Sigmoid colon (tissue), 7 donors: ENCODE data around the gene ATP1B4. TPM values are rescaled to one million over a fixed set of nuclear protein-coding genes. Genes with fewer than 3 reads are reported as not detected.
"Not testable (repeated sequence)": the region's sequence is repeated elsewhere in the genome, so short reads cannot be mapped to it uniquely, and the experiment has no call there.

Experiments used
- DNase-seq: peaks from one replicate; pipeline ENCODE4 v3.0.0-alpha.2; 2019
- H3K27ac ChIP-seq, 4 donors: fragments of 200-600 bp; sonication (generic); one replicate each; pipeline ENCODE4 v1.5.1; 2016 to 2019; ENCODE audit warnings: mild to moderate bottlenecking in 1 of 4
- H3K27me3 ChIP-seq, 3 donors: fragments of 200-600 bp; sonication (generic); one replicate each; pipeline ENCODE4 v1.5.1; 2019; ENCODE audit warnings: mild to moderate bottlenecking in 1 of 3
- H3K36me3 ChIP-seq, 4 donors: fragments of 200-600 bp; sonication (generic); one replicate each; pipeline ENCODE4 v1.5.1; 2016 to 2019
- H3K4me1 ChIP-seq, 4 donors: fragments of 200-600 bp; sonication (generic); one replicate each; pipeline ENCODE4 v1.5.1; 2017 to 2019
- H3K4me3 ChIP-seq, 4 donors: fragments of 200-600 bp; sonication (generic); one replicate each; pipeline ENCODE4 v1.5.1; 2017 to 2019; ENCODE audit warnings: mild to moderate bottlenecking in 2 of 4, moderate library complexity in 1 of 4
- H3K9me3 ChIP-seq, 4 donors: fragments of 200-600 bp in 3 of 4; sonication (generic) in 3 of 4; one replicate each; pipeline versions ENCODE4 v1.5.1 to v1.6.1; 2013 to 2019
- EP300 ChIP-seq, 4 donors: sonication (generic); formaldehyde crosslinking; IDR thresholded peaks; one replicate each; pipeline ENCODE4 v1.6.1; 2017; ENCODE audit warnings: antibody characterized with exemption in 4 of 4
- POLR2A ChIP-seq, 2 donors: fragments of 450-650 bp; IDR thresholded peaks; one replicate each; pipeline ENCODE4 v1.6.1; 2016; ENCODE audit warnings: antibody characterized with exemption in 2 of 2, mild to moderate bottlenecking in 2 of 2, moderate library complexity in 2 of 2
- POLR2AphosphoS5 ChIP-seq, 4 donors: sonication (generic); formaldehyde crosslinking; IDR thresholded peaks; one replicate each; pipeline ENCODE4 v1.6.1; 2017; ENCODE audit warnings: antibody characterized with exemption in 4 of 4
- WGBS, 2 donors: extraction: QIAGEN DNeasy Blood & Tissue Kit; methylation state at CpG; one replicate each; pipeline ENCODE4 v1.1.7; 2013; 5-methylcytosine and 5-hydroxymethylcytosine counted together
- intact Hi-C: fragments of 100-400 bp; cut with DNase I; formaldehyde crosslinking; loops from one replicate; pipeline ENCODE4 v1.15.1; 2023
- polyA plus RNA-seq, 3 donors: library from polyadenylated mRNA; stranded (reverse); fragments of 200-250 nt; gene quantifications; one replicate each; pipeline ENCODE4 v1.2.3, GENCODE V29; 2013
- total RNA-seq, 4 donors: library from RNA; depleted of rRNA; stranded (reverse); fragments of >200 nt; gene quantifications; one replicate each; pipeline ENCODE4 v1.1.0, GENCODE V29; 2016
- TF ChIP-seq, protein P1 (sequence below), 4 experiments: fragments of 450-650 bp in 3 of 4; fragments of 200-600 bp in 1 of 4; IDR thresholded peaks; one replicate each; pipeline ENCODE4 v1.5.1; 2016 to 2019; ENCODE audit warnings: antibody characterized with exemption in 4 of 4, mild to moderate bottlenecking in 3 of 4, moderate library complexity in 2 of 4
- donor health status: healthy with polysubstance abuse.
- donor health status: Bipolar disorder and iron deficiency.
- donor health status: healthy.

The ATP1B4 gene
- total and polyA plus RNA-seq, 7 donors = not detected

DNA sequence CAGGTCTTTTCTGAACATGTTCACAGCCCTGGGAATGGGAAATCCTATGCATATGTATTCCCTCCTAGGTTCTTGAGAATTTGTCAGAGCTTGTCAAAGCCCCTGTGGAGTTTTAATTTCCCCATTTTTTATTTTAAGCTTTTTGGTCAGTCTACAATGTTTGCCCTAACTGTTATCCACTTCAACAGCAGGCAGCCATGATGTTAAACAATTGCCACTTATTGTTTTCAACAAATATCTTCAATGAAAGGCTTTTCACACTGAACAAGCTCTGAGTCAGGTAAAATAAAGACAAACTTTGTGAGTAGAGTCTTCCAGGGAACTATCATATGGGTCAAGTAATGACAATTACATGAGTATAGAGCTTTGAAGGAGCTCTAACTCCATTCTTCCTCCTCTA lies 25.0 kb upstream of the ATP1B4 start:
- Histone ChIP-seq H3K27me3 (no peaks in the 10 kb centered on the region), H3K36me3 (no peaks in the 10 kb centered on the region), H3K4me3 (no peak overlapping the region), H3K4me1 (no peaks in the 10 kb centered on the region), H3K27ac (no peak overlapping the region), H3K9me3 (peaks cover 0 to 7% (median 0%) of the 10 kb centered on the region in 4 donors)
- TF ChIP-seq EP300 (IDR thresholded peaks at IDR 0.05) (no peak), POLR2A (IDR thresholded peaks at IDR 0.05) (no peak)
- TF ChIP-seq, protein P1, sequence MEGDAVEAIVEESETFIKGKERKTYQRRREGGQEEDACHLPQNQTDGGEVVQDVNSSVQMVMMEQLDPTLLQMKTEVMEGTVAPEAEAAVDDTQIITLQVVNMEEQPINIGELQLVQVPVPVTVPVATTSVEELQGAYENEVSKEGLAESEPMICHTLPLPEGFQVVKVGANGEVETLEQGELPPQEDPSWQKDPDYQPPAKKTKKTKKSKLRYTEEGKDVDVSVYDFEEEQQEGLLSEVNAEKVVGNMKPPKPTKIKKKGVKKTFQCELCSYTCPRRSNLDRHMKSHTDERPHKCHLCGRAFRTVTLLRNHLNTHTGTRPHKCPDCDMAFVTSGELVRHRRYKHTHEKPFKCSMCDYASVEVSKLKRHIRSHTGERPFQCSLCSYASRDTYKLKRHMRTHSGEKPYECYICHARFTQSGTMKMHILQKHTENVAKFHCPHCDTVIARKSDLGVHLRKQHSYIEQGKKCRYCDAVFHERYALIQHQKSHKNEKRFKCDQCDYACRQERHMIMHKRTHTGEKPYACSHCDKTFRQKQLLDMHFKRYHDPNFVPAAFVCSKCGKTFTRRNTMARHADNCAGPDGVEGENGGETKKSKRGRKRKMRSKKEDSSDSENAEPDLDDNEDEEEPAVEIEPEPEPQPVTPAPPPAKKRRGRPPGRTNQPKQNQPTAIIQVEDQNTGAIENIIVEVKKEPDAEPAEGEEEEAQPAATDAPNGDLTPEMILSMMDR (IDR thresholded peaks at IDR 0.05) = no peak
- DNase-seq = no peak
- intact Hi-C loops = no loop called here

DNA sequence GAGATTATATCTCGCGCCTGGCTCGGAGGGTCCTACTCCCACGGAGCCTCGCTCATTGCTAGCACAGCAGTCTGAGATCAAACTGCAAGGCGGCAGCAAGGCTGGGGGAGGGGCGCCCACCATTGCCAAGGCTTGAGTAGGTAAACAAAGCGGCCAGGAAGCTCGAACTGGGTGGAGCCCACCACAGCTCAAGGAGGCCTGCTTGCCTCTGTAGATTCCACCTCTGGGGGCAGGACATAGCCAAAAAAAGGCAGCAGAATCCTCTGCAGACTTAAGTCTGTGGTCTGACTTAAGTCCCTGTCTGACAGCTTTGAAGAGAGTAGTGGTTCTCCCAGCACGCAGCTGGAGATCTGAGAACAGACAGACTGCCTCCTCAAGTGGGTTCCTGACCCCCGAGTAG lies 17.3 kb upstream of the ATP1B4 start:
- DNase-seq, H3K27ac ChIP-seq, H3K4me1 ChIP-seq, H3K27me3 ChIP-seq, intact Hi-C loops, H3K36me3 ChIP-seq, H3K4me3 ChIP-seq, H3K9me3 ChIP-seq: not testable (repeated sequence)
- 82 to 86% methylated on average over 11 of the region's 11 CpGs for WGBS, 2 donors

DNA sequence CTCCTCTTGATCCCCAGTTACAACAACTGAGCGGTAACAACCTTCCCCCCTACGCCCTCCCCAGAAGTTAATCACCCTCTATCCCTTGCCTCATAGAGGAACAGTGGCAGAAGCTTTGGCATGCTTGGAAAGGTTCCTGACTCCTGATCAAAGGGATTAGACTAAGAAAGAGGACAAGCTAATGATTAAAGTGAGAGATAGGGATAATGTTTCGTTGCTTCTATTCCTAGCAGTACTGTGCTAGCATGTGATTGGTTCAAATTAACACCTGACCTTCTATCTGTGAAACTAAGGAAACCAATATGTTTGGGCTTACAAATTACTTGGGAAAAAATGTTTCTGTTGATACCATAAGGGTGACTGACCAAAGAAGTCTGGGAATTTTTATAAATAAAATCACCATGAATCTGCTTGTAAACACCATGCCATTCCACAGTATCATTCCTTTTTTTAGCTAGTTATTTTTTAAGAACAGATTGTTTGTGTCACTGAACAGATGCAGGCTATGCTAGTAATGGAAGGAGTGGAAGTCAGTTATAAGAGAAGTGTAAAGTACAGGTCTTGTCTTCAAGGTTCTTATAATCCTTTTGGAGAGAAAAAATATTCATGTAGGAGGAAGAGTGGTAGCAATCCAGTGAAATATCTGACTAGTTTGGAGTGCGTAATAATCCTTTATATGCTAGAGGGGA lies 11.3 kb upstream of the ATP1B4 start:
- TF ChIP-seq EP300 (IDR thresholded peaks at IDR 0.05) = no peak
- no peak for TF ChIP-seq POLR2A (IDR thresholded peaks at IDR 0.05)
- TF ChIP-seq POLR2AphosphoS5 (IDR thresholded peaks at IDR 0.05) = no peak
- TF ChIP-seq, protein P1 (IDR thresholded peaks at IDR 0.05) = no peak

DNA sequence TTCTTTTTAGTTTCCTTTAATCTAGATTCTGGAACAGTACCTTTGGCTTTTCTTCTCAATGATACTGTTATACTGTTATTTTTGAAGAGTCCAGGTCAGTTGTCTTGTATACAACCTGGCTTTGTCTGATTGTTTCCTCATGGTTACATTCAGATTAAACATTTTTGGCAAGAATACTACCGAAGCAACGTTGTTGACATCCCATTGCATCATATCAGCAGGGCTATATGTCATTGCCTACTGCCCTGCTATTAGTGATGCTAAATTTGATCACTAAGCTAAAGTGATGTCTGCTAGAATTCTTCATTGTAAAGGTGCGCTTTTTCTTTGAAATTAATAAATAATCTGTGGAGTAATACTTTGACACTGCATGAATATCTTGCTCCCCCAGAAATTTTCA lies 5.8 kb upstream of the ATP1B4 start:
- H3K9me3 ChIP-seq = no peaks in the 10 kb centered on the region
- intact Hi-C loops = no loop called here
- no peak overlapping the region for H3K4me3 ChIP-seq
- no peaks in the 10 kb centered on the region for H3K27me3 ChIP-seq
- DNase-seq = no peak
- WGBS, 2 donors = 76 to 85% methylated on average over 3 of the region's 3 CpGs
- TF ChIP-seq EP300 (IDR thresholded peaks at IDR 0.05) = no peak
- TF ChIP-seq POLR2A (IDR thresholded peaks at IDR 0.05) = no peak
- no peak for TF ChIP-seq POLR2AphosphoS5 (IDR thresholded peaks at IDR 0.05)
- TF ChIP-seq, protein P1 (IDR thresholded peaks at IDR 0.05) = no peak
- H3K27ac ChIP-seq = no peak overlapping the region
- no peaks in the 10 kb centered on the region for H3K4me1 ChIP-seq
- H3K36me3 ChIP-seq = no peaks in the 10 kb centered on the region

More for the DNA sequence above, 11.3 kb upstream of the ATP1B4 start:
- intact Hi-C loops = no loop called here
- WGBS, 2 donors = 73 to 84% methylated on average over 4 of the region's 4 CpGs
- no peaks in the 10 kb centered on the region for H3K27me3 ChIP-seq
- no peak for DNase-seq
- no peaks in the 10 kb centered on the region for H3K9me3 ChIP-seq
- no peaks in the 10 kb centered on the region for H3K36me3 ChIP-seq
- H3K4me1 ChIP-seq = no peaks in the 10 kb centered on the region
- H3K27ac ChIP-seq = no peak overlapping the region
- H3K4me3 ChIP-seq = no peak overlapping the region

DNA sequence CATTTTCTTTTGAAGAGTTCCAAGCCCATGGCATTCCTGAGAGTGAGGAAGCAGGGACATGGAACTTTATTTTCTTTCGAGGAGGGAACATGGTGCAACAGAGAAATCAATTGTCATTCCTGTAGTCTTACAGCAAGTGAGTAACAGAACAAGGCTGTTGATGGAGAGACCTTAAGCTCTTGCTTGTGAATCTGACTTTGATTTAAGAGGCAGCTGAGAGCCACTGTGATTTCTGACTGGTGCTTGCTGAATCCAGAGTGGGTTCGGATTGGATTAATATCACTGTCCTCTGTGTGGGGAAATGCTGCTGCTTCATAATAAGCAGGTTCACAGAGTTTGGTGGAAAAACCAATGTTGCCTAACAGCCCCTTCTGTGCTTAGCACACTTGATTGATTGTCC lies 4.7 kb upstream of the ATP1B4 start:
- WGBS, 2 donors = 58 to 74% methylated on average over 2 of the region's 2 CpGs
- intact Hi-C loops = no loop called here
- Histone ChIP-seq H3K9me3 (no peaks in the 10 kb centered on the region), H3K27me3 (no peaks in the 10 kb centered on the region), H3K27ac (no peak overlapping the region), H3K36me3 (no peaks in the 10 kb centered on the region), H3K4me3 (no peak overlapping the region), H3K4me1 (no peaks in the 10 kb centered on the region)
- no peak for DNase-seq
- no peak for TF ChIP-seq POLR2A (IDR thresholded peaks at IDR 0.05)
- TF ChIP-seq POLR2AphosphoS5 (IDR thresholded peaks at IDR 0.05) = no peak
- TF ChIP-seq, protein P1 (IDR thresholded peaks at IDR 0.05) = no peak
- TF ChIP-seq EP300 (IDR thresholded peaks at IDR 0.05) = no peak
